Neural crest cell (in vitro differentiated cells): ENCODE measurements around the gene HAUS7. TPM values are rescaled to one million over a fixed set of nuclear protein-coding genes. Genes with fewer than 3 reads are reported as not detected.

ENCODE experiments used
- DNase-seq: peaks from one replicate; pipeline ENCODE4 v3.0.0; 2021; ENCODE audit warnings: low read depth, mixed read lengths, low spot score
- H3K27ac Mint-ChIP-seq: one replicate; pipeline ENCODE4 v1.8.0; 2021; ENCODE audit warnings: mild to moderate bottlenecking, mixed read lengths; ENCODE audit not compliant: unreplicated experiment
- H3K27me3 Mint-ChIP-seq: 2 replicates; pipeline ENCODE4 v1.8.0; 2021; ENCODE audit warnings: low read depth, mild to moderate bottlenecking, mixed read lengths
- H3K36me3 Mint-ChIP-seq: 2 replicates; pipeline ENCODE4 v1.8.0; 2021; ENCODE audit warnings: low read depth, mild to moderate bottlenecking, mixed read lengths
- H3K4me1 Mint-ChIP-seq: 2 replicates; pipeline ENCODE4 v1.8.0; 2021; ENCODE audit warnings: mixed read lengths
- H3K4me3 Mint-ChIP-seq: one replicate; pipeline ENCODE4 v1.8.0; 2021; ENCODE audit warnings: mild to moderate bottlenecking, mixed read lengths
- H3K9me3 Mint-ChIP-seq: 2 replicates; pipeline ENCODE4 v1.8.0; 2021; ENCODE audit warnings: mixed read lengths
- CTCF ChIP-seq: fragments of 200-600 bp; sonication (generic); conservative IDR thresholded peaks from 2 replicates; pipeline ENCODE4 v1.5.0; 2021; ENCODE audit warnings: antibody characterized with exemption, mild to moderate bottlenecking
- total RNA-seq: library from RNA; stranded (reverse); gene quantifications from 2 replicates; pipeline ENCODE4 v1.2.1, GENCODE V29; 2021

HAUS7 gene
- total RNA-seq, 1 donor from 2014 or later = 58.8 TPM

- Mint-ChIP-seq H3K36me3 (no peaks in the 10 kb centered on the region), H3K4me1 (no peaks in the 10 kb centered on the region), H3K27me3 (peaks cover 3% of the 10 kb centered on the region), H3K27ac (no peak overlapping the region), H3K9me3 (peaks cover 3% of the 10 kb centered on the region), H3K4me3 (no peak overlapping the region)
- DNase-seq = no peak
- no peak for TF ChIP-seq CTCF
These were observed 37.2 kb downstream of the HAUS7 start for GRCh38 chrX:153433161-153433680.

- Mint-ChIP-seq H3K36me3 (no peaks in the 10 kb centered on the region), H3K4me3 (no peak overlapping the region), H3K9me3 (peaks cover 6% of the 10 kb centered on the region), H3K27me3 (peaks cover 3% of the 10 kb centered on the region), H3K4me1 (no peaks in the 10 kb centered on the region), H3K27ac (no peak overlapping the region)
- no peak for DNase-seq
- no peak for TF ChIP-seq CTCF
These were observed 39.6 kb downstream of the HAUS7 start for GRCh38 chrX:153430796-153431195.

- H3K36me3 Mint-ChIP-seq = no peaks in the 10 kb centered on the region
- peaks cover 3% of the 10 kb centered on the region for H3K27me3 Mint-ChIP-seq
- no peak for TF ChIP-seq CTCF
These were observed 44.2 kb downstream of the HAUS7 start for GRCh38 chrX:153426204-153426603.

GRCh38 chrX:153423652-153424051, 46.7 kb downstream of the HAUS7 start:
- Mint-ChIP-seq H3K9me3 (peaks cover 3% of the 10 kb centered on the region), H3K4me1 (no peaks in the 10 kb centered on the region), H3K4me3 (no peak overlapping the region), H3K27me3 (peaks cover 3% of the 10 kb centered on the region), H3K27ac (no peak overlapping the region), H3K36me3 (no peaks in the 10 kb centered on the region)
- no peak for TF ChIP-seq CTCF
- no peak for DNase-seq

More at GRCh38 chrX:153426204-153426603, 44.2 kb downstream of the HAUS7 start:
- Mint-ChIP-seq H3K9me3 (peaks cover 6% of the 10 kb centered on the region), H3K27ac (no peak overlapping the region), H3K4me1 (no peaks in the 10 kb centered on the region), H3K4me3 (no peak overlapping the region)
- DNase-seq = no peak

- Mint-ChIP-seq H3K36me3 (no peaks in the 10 kb centered on the region), H3K4me1 (peaks cover 5% of the 10 kb centered on the region), H3K4me3 (no peak overlapping the region), H3K9me3 (no peaks in the 10 kb centered on the region), H3K27ac (no peak overlapping the region), H3K27me3 (no peaks in the 10 kb centered on the region)
- no peak for TF ChIP-seq CTCF
- no peak for DNase-seq
These were observed 48.5 kb downstream of the HAUS7 start for GRCh38 chrX:153421856-153422255.
